AG08396 (cell line): ENCODE data around the gene SLC16A12.
A peak's percentile ranks its signal among the peaks of the same experiment; 100 is the strongest.

Source experiments
- DNase-seq: peaks from one replicate; pipeline ENCODE4 v3.0.0; 2012; ENCODE audit warnings: low spot score, mixed read lengths

The SLC16A12 gene

DNA sequence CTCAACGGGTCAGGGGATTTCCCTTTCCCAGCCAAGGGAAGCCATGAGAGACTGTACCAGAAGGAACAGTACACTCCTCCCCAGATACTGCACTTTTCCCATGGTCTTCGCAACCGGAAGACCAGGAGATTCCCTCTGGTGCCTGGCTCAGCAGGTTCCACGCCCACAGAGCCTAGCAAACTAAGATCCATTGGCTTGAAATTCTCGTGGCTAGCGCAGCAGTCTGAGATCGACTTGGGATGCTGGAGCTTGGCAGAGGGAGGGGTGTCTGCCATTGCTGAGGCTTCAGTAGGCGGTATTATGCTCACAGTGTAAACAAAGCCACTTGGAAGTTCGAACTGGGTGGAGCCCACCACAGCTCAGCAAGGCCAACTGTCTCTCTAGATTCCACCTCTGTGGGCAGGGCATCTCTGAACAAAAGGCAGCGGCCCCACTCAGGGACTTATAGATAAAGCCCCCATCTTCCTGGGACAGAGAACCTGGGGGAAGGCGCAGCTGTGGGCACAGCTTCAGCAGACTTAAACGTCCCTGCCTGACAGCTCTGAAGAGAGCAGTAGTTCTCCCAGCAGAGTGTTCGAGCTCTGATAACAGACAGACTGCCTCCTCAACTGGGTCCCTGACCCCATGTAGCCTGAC is 29.6 kb downstream of the SLC16A12 start:
- DNase-seq = no peak

DNA sequence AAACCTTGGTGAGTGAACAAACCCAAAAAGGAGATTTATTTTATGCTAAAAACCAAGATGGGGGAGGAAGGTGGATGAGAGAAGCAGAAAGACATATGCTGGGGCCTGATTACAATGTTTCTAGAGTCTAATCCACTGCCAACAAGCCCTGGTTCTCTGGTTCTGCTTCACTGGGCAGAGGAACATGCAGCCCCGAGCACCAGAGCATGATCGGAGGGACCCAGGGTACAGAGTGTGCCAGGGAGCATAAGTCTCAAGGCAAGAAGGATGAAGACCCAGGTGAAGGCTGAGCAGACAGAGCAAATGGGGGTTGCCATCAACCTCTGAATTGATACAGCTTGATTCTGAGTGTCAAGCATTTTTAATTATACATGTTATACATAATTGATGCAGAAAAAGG is 30.7 kb downstream of the SLC16A12 start:
- DNase-seq = no peak

DNA sequence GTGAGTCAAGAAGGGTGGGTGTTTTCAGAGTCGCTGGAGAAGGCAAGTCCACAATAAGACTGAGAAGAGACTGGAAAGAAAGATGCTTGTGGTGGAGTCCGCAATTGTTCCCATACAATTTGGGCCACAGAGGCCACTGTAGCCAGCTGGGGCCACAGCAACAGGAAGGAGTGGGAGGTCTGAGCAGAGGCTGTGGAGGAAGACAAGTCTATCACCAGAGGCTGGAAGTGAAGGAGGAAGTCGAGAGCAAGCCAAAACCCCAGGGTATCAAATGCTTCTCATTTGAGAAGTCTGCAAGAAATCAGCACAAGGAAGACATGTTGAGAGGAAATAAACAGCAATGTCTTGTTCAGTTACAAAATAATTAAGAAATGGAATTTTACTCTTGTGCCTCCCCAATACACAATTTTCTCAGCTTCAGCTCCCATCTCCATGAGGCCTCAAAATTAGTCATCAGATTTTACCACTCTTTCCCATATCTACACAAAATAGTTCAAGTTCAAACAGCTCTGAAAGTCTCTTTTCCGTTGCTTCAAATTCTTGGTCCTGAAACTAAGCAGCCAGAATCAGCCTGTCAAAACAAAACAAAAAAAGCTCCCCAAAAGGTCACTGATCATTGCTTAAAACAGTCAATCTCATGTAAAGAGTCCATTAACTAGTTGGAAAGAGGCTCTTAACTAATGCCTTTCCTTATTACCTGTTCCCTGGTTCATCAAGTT is 31.6 kb downstream of the SLC16A12 start:
- no peak for DNase-seq

DNA sequence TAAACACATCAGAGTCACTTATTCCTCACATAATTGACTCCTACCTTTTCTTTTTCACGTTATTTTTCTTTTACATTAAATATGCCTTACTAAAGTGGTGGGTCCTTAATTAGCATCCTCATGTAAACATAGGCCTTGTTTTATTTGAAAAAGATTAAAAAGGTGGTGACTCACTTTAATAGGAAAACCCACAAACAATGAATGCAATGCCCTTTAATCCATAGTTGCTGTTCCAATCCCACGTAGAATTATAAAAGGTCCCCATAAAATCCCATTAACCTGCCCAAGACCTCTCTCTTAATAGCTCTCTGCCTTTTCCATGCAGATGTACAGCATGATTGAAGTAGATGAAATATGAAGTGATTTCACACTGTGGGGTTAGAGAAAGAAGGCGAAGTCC is 32.2 kb downstream of the SLC16A12 start:
- no peak for DNase-seq

DNA sequence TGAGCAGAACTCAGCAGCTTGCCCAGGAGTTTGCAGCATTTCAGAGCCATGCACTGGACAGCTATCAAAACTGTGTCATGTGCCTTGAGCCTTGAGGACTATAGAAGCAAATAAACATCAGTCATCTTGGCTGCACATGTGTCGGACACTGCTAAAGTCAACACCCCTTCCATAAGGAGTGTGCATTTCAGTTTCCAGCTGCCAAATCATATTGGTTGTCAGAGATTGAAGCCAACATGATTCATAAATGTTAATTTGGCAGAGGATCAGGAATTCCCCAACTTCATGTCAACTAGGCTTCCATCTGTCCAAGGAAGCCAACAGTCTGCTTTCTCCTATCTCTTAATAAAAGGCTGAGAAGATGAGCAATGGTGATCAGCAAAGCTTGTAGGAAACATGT is 32.8 kb downstream of the SLC16A12 start:
- no peak for DNase-seq

DNA sequence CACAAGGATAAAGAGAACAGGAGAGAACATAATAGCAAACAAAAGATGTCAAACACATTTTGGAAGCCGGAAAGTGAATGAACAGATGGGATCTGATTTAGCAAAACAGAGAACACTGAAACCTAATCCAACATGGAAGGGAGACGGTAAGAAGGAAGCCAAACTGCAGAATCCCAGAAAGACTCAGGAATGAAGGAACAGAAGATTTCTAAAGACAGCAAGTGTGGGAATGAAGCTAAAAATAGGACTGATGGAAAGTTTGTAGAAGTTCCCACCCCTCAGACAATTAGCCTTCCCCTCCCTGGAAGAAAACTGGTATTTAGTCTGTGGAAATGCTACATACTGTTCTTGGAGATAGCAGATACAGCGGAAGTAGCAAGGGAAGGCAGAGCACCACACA is 40.8 kb downstream of the SLC16A12 start:
- no peak for DNase-seq

DNA sequence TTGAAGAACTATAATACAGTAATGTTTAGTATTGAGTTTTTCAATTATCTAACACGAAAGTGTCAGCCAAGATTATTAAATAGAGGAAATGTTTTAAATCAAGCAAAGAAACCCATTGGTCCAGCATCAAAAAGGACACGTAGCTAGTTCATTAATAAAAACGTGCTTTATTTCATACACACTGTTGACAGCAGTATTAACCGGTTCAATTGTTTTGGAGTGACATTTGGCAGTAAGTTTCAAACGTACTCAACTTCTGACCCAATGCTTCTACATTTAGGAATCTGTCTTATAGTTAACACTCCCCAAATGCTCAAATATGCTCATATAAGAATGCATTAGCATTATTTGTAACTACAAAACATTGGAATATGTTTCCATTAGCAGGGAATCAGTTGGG is 41.3 kb downstream of the SLC16A12 start:
- DNase-seq = no peak

DNA sequence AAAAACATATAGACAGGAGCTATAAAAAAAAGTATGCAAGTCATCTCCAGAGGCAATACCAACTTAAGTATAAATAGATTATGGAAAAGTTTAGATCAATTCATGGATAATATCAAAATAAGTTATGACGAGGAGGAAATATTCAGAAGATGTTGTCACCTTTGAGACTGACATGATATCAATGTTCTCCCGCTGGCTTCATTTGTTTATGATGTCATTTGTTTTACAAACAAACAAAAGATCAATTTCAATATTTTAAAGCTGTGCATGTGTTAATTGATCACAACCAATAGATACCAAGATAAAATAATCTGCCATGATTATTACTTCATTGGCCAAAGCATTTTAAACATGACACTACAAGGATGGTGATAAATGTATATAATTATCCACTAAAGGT is 43.5 kb downstream of the SLC16A12 start:
- DNase-seq = no peak

DNA sequence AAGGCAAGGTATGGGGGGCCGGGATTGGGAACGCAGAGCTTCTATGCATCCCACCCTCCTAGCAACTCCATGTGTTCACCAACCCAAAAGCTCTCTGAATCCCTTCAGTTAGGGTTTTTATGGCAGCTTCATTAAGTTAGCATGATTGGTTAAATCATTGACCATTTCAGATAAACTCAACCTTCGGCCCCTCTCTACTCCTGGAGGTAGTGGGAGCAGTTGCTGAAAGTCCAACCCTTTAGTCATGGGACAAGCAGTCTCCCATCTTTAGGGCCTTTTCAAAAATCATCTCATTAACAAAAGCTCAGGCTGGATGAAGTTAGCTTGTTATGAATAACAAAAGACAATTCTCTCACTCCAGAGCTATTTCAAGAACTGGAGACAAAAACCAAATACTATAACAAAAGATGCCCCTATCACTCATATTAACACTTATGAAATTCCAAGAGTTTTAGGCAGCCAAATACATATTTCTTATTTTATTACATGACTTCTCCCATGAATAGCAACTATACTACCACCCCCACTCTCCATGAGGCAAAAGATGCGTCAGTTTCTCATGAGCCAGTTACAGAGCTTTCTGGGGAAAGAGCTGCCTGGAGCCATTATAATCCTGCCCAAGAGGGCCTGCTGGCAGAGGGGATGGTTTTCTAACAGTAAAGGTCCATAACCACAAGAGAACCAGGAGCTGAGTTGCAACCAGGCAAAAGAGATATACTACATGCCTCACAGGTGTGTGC is 44.6 kb downstream of the SLC16A12 start:
- no peak for DNase-seq

DNA sequence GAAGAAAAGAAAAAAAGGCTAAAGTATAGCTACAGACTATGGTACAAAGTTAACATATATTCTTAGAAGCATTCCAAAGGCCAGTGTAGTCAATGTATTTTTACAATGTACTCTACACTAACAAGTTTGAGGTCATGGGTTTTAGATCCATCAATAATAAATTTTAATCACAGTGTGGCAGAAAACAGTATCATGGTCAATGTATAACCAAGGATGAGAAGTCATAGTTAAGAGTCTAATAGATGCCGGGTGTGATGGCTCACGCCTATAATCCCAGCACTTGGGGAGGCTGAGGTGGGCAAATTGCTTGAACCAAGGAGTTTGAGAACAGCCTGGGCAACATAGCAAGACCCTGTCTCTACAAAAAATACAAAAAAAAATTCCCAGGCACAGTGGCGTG is 53.1 kb downstream of the SLC16A12 start:
- no peak for DNase-seq

DNA sequence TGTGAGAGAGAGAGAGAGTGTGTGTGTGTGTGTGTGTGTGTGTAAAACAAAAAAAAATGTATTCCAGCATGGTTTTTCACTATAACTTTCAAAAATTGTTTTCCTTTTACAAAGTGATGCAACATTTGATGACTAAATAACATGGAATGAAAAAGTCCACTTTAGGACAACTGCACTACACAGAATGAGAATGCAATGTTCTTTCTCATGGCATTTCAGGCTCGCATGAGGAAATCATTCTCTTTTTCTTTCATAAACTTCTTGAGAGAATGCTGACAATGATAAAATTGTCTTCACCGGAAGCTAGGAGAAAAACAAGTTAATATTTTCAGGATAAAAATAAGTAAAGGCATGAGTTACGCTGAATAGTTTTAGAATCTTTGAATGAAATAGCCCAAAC is 53.7 kb downstream of the SLC16A12 start:
- DNase-seq = peak; percentile 47

DNA sequence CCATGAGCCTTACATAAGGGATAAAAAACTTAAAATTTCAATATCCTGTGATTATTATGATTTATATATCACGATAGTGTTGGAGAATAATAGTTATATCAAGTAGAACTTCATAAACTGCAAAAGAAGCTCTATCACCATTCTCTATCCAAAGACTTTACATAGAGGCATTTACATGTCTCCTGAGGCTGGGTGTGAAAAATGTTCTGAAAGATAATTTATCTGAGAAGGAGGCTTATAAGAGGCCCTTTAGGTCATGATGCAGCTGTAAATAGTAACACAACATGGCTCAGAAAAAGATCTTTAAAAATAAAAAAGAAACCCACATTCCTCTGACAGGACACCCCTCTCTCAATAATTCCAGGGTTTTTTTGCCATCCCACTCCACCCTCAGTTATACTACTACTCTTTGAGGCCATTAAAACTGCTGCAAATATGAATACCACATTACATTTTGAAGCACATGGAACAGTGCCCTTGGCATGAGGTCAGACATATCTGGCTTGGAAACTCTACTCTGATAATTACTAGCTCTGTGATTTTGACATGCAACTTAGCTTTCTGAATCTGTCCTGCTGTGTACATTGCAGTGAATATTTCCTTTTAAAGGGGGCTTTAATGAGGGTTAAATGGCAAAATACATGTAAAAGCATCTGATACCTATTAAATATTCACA is 55.5 kb downstream of the SLC16A12 start:
- DNase-seq = no peak

DNA sequence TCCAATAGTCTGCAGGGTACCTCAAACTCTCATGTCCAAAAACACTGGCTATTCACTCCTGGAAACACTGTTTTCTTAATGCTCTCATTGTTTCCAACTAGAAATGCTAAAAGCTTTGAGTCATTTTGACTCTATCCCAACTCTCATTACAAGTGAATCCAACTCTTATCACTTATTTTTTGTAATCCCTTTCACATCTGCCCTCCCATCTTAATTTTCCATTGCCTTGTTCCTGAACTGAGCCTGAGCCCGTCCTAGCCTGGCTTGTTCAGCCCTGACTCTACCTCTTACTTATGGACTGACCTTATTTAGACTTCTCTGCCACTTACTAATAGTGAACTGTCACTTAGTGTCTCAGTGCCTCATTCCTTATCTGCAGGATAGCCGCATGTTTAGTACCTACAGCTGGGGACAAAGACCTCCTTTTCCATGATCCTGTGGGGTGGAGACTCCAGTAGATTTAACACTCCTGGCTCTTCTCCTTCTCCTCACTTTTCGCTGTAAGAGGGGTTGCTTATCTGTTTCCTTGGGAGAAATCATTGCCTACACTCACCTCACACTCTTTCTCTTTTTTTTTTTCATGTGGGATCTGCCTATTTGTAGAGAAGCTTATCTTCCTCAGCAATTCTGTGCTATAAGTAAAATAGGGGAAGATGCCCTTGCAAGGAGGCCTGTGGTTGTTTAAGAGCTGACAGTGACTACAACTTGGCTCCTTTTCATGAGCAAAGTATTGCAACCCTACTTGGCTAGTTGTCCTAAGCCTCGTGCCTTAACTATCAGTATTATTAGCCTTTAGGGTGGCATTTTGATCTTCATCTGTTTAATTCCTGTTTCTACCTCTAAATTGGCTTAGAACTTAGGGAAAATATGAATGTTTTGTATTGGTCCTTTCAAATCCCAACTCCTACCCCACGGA is 56.4 kb downstream of the SLC16A12 start:
- no peak for DNase-seq

DNA sequence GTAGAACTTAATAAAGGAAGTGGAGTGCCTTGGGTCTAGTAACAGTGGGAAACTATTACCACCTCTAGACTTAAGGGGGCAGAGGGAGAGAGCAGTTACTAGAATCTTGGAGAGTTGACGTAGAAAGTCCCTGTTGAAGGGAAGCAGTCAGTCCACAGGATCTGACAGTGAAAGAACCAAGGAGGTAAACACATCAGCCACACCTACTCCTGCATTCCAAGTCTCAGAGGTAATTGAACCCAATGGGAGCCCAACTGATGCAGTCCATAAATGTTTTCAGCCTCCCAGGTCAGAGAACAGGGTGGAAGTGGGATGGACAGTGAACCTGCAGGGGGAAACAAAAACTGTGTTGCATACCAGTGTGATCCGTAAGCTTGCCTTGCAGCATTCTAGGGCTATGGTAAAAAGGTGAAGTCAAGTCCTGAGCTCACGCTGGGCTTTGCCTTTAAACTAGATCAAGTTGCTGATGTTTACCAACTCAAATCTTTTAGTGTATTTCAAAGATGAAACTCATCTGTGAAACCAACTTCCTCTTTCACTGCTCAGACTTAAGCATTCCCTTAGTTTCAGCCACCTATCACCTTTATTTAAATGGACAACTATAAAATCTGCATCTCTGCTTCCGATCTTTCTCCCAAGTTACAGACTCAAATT is 57.2 kb downstream of the SLC16A12 start:
- no peak for DNase-seq

DNA sequence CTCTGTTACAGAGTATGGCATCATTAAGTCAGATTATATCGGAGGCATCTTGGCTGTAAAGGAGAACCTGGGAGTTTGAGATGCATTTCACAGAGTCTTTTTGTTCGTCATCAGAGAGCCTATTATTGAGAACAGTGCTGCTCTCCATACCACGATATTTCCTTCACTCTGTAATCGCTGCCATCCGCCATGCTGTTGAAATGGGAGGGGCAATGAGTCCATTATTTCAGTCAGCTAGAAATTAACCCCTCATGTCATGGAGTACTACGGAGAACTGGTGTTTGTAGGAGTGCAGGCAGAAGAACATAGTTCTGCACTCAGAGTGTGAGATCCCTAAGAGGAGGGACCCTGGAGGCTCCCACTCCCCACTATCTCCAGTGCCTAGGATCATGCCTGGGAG is 59.2 kb downstream of the SLC16A12 start:
- DNase-seq = no peak

DNA sequence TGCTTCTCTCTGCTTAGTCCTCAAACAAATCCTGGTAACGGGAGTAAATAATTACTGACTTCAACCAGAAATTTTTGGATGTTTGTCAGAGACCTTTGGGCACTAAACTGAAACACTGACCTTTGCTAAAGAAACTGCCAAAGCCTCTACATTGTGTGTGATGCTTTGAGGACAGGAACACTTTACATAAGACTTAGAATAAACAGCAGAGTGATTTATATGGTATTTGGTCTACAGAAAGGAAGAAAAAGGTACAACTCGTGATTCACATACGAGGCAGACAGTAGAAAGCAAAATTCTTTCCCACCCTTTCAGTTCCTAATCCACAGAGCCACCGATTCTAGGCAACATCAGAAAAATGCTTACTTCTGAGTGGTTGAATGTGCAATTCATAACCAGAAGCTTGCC is 59.8 kb downstream of the SLC16A12 start:
- no peak for DNase-seq

DNA sequence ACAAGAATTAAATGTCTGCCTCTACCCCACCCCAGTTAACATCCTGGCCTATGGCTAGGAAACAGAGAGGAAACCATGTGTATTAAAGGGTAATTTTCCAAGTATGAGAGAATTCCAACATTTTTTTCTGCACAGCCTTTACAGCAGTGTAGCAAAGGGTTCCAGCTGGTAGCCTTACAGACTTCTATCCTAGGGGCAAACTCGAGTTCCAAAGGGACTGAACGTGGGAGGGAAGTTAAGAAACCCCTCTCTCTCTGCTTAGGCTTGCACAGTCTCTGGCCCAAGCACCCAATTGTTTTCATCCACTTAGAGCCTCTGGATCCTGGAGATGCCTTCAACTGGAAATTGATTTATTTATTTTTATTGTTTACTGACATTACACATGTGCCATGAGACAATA is 60.3 kb downstream of the SLC16A12 start:
- DNase-seq = no peak

DNA sequence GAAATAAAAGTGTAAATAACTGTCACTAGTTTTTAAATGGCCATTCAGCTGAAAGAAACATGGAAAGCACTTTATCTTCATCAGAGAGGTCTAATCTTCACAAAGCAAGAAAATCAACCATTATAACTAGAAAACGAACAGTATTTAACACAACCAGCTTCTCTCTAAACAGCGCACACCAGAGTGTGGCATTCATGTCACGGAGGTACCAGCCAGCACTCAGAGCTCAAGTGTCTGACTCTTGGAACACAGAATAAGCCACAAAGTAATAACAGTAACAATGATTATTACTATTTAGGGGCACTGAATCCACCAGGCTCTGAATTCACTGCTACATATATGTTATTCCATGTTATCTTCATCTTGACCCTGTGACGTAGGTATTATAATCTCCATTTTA is 60.9 kb downstream of the SLC16A12 start:
- DNase-seq = no peak

DNA sequence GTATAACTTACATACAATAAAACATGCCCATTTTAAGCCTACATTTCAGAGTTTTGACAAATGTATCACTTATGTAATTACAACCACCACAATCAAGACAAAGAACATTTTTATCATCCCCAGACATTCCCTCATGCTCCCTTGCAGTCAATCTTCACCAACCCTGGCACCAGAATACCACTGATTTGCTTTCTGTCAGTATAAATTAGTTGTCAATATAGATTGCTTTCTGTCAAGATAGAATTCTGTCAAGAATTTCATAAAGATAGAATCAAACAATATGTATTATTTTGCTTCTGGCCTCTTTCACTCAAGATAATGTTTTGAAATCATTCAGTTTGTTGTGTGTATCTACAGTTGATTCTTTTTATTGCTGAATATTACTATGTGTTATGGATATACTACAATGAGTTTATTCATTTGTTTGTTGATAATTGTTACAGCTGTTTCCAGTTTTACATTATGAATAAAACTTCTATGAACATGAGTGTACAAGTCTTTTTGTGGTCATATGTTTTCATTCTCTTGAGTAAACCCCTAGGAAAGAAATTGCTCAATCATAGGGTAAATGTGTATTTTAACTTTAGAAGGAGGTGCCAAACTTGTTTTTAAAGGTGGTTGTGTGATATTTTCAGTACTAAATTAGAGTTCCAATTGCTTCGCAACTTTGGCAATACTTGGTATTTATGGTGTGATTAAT is 64.1 kb downstream of the SLC16A12 start:
- DNase-seq = no peak

DNA sequence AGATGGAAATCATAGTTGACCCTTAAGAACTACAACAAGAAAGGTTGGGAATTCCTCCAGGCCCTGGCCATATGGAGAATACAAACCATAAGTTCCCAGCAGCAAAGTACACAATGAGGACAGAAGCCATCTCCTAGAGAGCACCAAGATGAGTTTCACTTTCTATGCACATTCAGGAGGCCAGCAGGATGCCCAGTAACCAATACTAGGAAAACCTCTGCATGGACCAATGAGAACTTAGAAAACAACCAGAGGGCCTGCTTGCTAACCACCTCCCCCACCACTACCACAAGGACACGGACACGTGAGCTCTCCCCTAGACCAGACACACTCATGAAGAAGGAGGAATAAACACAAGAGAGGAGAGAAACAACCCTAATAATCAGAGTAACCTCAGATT is 64.8 kb downstream of the SLC16A12 start:
- DNase-seq = no peak

DNA sequence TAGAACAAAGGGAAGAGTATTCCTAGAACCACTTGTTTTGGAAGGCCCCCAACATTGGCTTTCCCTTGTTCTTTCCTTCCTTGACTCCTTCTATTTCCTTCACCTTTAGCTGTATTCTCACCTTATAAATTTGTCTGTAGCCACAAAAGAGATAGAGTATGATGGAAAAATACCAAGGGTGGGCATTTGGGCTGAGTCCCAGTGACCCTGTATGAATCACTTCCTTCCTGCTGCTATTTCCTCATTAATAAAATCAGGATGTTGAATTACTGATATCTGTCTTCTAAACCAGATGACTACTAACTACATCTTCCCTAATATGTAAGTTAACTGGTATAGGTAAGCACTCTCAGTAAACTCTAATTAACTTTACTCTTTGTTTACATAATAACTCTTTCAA is 65.9 kb downstream of the SLC16A12 start:
- DNase-seq = no peak
